Panc1 (cell line): ENCODE measurements around the gene HDAC11. TPM values are rescaled to one million over a fixed set of nuclear protein-coding genes. Genes with fewer than 3 reads are reported as not detected.
A peak's percentile ranks its signal among the peaks of the same experiment; 100 is the strongest.

ENCODE experiments used
- ATAC-seq: fragments of 200-7000 bp; cut with Tn5 transposase; 2 replicates; pipeline ENCODE4 v1.9.1; 2020; ENCODE audit warnings: mild to moderate bottlenecking, moderate library complexity
- BruUV-seq: library from RNA; stranded (reverse); fragments of 400-500 nt; replicated peaks from 2 replicates; lab custom pipeline; 2021; lab: Mats Ljungman, UMichigan
- CTCF ChIA-PET: fragments of 300-600 bp; sonication (Branson Sonifier 250); formaldehyde crosslinking; loops from one replicate; lab custom pipeline; 2022; ENCODE audit warnings: antibody characterized with exemption; lab: Charles Lee
- POLR2A ChIA-PET: fragments of 300-600 bp; sonication (Branson Sonifier 250); formaldehyde crosslinking; loops from one replicate; lab custom pipeline; 2022; ENCODE audit warnings: antibody characterized with exemption; lab: Charles Lee
- DNase-seq: peaks from one replicate; pipeline ENCODE4 v3.0.0-alpha.2; 2010; ENCODE audit warnings: low read depth, low spot score
- H3K27ac ChIP-seq: 2 replicates; pipeline ENCODE4 v1.5.1; 2011; ENCODE audit warnings: mild to moderate bottlenecking, low read length, inconsistent platforms
- H3K27me3 ChIP-seq: fragments of 200-500 bp; sonication (Bioruptor generic); 2 replicates; pipeline ENCODE4 v1.6.0; 2014; ENCODE audit warnings: low read length, inconsistent platforms; ENCODE audit not compliant: control insufficient read depth, insufficient read depth
- H3K36me3 ChIP-seq: fragments of 200-500 bp; sonication (Bioruptor generic); 2 replicates; pipeline ENCODE4 v1.5.1; 2014; ENCODE audit warnings: inconsistent platforms, mild to moderate bottlenecking, low read length, moderate library complexity; ENCODE audit not compliant: control insufficient read depth, insufficient read depth
- H3K4me1 ChIP-seq: 2 replicates; pipeline ENCODE4 v1.5.1; 2011; ENCODE audit warnings: inconsistent platforms, mild to moderate bottlenecking, low read length, moderate library complexity; ENCODE audit not compliant: control insufficient read depth, insufficient read depth
- H3K4me3 ChIP-seq, 2 experiments: 2 replicates each; pipeline ENCODE4 v1.5.1; 2011 to 2012; ENCODE audit warnings: low read depth in 2 of 2, low read length in 2 of 2, mild to moderate bottlenecking in 2 of 2, inconsistent platforms in 1 of 2, moderate library complexity in 1 of 2
- H3K9me3 ChIP-seq: fragments of 200-500 bp; sonication (Bioruptor generic); 2 replicates; pipeline ENCODE4 v1.5.1; 2014; ENCODE audit warnings: low read depth, mild to moderate bottlenecking, inconsistent platforms, low read length, moderate library complexity; ENCODE audit not compliant: control insufficient read depth, insufficient read depth
- POLR2AphosphoS5 ChIP-seq: IDR thresholded peaks from 2 replicates; pipeline ENCODE4 v1.6.1; 2012; ENCODE audit warnings: mild to moderate bottlenecking, low read depth, low read length, moderate library complexity
- SIN3A ChIP-seq: IDR thresholded peaks from 2 replicates; pipeline ENCODE4 v1.6.1; 2012; ENCODE audit warnings: low read depth, mild to moderate bottlenecking, low read length, moderate library complexity, borderline replicate concordance; ENCODE audit not compliant: insufficient read depth
- TCF7L2 ChIP-seq: IDR thresholded peaks from 2 replicates; pipeline ENCODE4 v1.6.1; 2011; ENCODE audit warnings: mild to moderate bottlenecking, low read depth, low read length, inconsistent platforms
- in situ Hi-C: cut with HindIII; loops from 2 replicates; pipeline ENCODE4 v1.10.0; 2016; ENCODE audit warnings: low sequenced_read_pairs, low pct_unique_long_range_greater_than_20kb
- intact Hi-C: fragments of 100-400 bp; cut with micrococcal nuclease; formaldehyde crosslinking; loops from one replicate; pipeline ENCODE4 v1.10.0; 2022; ENCODE audit not compliant: unreplicated experiment
- total RNA-seq: library from RNA; stranded (reverse); gene quantifications from one replicate; pipeline ENCODE4 v1.2.1, GENCODE V29; 2021; ENCODE audit not compliant: unreplicated experiment
- TF ChIP-seq, protein P1 (sequence below): fragments of 450-650 bp; IDR thresholded peaks from 2 replicates; pipeline ENCODE4 v1.5.1; 2017; ENCODE audit warnings: mild to moderate bottlenecking
- TF ChIP-seq, protein P2 (sequence below), 2 experiments: IDR thresholded peaks; 2 replicates each; pipeline ENCODE4 v1.6.1; 2011 to 2012; ENCODE audit warnings: low read depth in 2 of 2, control low read depth in 1 of 2, low read length in 1 of 2, mild to moderate bottlenecking in 1 of 2, moderate library complexity in 1 of 2; ENCODE audit not compliant: insufficient read depth in 1 of 2

HDAC11 gene
- total RNA-seq, 1 experiment from 2014 or later, result 10.6 TPM

DNA sequence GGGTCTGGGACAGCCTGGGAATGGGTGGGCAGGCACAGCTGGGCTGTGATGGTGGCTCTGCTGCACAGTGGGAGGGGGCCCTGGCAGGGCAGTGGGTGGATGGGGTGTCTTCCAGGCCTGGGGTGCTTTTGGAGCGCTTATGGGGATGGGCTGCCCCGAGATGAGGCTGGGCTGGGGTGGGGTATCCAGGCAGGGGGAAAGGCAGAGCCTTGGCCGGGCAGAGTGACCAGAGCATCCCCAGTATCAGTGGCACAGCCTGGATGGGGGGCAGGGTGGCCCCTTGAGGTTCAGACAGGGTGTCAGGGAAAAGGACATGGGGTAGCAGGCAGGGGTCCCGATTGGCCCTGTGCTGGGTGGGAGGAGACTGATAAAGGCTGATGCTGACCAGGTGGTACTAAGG lies 26.6 kb downstream of the HDAC11 start:
- POLR2A ChIA-PET, result interaction anchor here (0.6 kb wide), 1 partner anchor 22 kb away, joined by 12 read pairs; no protein-coding TSS in a partner anchor
- no TSS peak for BruUV-seq
- Histone ChIP-seq H3K27me3 (no peaks in the 10 kb centered on the region), H3K36me3 (no peaks in the 10 kb centered on the region), H3K4me3 (no peak overlapping the region), H3K27ac (no peak overlapping the region), H3K9me3 (no peaks in the 10 kb centered on the region), H3K4me1 (peaks cover 9% of the 10 kb centered on the region)
- CTCF ChIA-PET, result no interaction called here
- intact Hi-C loops (no loop called here), in situ Hi-C loops (no loop called here)
- DNase-seq, result no peak
- no peak for ATAC-seq
- TF ChIP-seq, protein P1, sequence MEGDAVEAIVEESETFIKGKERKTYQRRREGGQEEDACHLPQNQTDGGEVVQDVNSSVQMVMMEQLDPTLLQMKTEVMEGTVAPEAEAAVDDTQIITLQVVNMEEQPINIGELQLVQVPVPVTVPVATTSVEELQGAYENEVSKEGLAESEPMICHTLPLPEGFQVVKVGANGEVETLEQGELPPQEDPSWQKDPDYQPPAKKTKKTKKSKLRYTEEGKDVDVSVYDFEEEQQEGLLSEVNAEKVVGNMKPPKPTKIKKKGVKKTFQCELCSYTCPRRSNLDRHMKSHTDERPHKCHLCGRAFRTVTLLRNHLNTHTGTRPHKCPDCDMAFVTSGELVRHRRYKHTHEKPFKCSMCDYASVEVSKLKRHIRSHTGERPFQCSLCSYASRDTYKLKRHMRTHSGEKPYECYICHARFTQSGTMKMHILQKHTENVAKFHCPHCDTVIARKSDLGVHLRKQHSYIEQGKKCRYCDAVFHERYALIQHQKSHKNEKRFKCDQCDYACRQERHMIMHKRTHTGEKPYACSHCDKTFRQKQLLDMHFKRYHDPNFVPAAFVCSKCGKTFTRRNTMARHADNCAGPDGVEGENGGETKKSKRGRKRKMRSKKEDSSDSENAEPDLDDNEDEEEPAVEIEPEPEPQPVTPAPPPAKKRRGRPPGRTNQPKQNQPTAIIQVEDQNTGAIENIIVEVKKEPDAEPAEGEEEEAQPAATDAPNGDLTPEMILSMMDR, result no peak
- TF ChIP-seq POLR2AphosphoS5 (no peak), TCF7L2 (no peak), SIN3A (no peak)
- TF ChIP-seq, protein P2, sequence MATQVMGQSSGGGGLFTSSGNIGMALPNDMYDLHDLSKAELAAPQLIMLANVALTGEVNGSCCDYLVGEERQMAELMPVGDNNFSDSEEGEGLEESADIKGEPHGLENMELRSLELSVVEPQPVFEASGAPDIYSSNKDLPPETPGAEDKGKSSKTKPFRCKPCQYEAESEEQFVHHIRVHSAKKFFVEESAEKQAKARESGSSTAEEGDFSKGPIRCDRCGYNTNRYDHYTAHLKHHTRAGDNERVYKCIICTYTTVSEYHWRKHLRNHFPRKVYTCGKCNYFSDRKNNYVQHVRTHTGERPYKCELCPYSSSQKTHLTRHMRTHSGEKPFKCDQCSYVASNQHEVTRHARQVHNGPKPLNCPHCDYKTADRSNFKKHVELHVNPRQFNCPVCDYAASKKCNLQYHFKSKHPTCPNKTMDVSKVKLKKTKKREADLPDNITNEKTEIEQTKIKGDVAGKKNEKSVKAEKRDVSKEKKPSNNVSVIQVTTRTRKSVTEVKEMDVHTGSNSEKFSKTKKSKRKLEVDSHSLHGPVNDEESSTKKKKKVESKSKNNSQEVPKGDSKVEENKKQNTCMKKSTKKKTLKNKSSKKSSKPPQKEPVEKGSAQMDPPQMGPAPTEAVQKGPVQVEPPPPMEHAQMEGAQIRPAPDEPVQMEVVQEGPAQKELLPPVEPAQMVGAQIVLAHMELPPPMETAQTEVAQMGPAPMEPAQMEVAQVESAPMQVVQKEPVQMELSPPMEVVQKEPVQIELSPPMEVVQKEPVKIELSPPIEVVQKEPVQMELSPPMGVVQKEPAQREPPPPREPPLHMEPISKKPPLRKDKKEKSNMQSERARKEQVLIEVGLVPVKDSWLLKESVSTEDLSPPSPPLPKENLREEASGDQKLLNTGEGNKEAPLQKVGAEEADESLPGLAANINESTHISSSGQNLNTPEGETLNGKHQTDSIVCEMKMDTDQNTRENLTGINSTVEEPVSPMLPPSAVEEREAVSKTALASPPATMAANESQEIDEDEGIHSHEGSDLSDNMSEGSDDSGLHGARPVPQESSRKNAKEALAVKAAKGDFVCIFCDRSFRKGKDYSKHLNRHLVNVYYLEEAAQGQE (IDR thresholded peaks at IDR 0.05; ENCODE audit: insufficient read depth in 1 of 2, low read depth in 2 of 2, low read length in 1 of 2), result no peak

DNA sequence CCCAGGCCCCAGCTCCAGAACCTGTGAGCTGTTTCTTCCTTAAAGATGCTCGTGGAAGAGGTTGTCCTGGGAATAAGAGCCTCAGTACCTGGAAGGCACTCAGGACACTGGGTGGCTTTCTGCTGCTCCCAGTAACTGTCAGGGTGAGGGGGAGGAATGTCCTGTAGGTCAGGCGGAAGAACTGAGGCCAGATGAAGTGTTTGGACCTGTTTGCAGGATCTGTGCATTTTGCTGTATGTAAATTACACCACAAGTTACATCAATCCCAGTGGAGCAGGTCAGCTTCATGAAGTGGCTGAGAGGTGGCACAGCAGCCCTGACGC lies 27.1 kb downstream of the HDAC11 start:
- CTCF ChIA-PET, result no interaction called here

More for the DNA sequence above, 27.1 kb downstream of the HDAC11 start:
- TF ChIP-seq POLR2AphosphoS5, result no peak
- no peak for TF ChIP-seq TCF7L2
- TF ChIP-seq, protein P2 (IDR thresholded peaks at IDR 0.05; ENCODE audit: insufficient read depth in 1 of 2, low read depth in 2 of 2, low read length in 1 of 2), result no peak
- TF ChIP-seq, protein P1, result no peak
- TF ChIP-seq SIN3A, result no peak
- Histone ChIP-seq H3K36me3 (no peaks in the 10 kb centered on the region), H3K27me3 (no peaks in the 10 kb centered on the region), H3K4me1 (peaks cover 9% of the 10 kb centered on the region), H3K9me3 (no peaks in the 10 kb centered on the region), H3K4me3 (no peak overlapping the region), H3K27ac (no peak overlapping the region)
- BruUV-seq, result no TSS peak
- DNase-seq, result no peak
- ATAC-seq, result peak; percentile 6; the same call in 1 of the 2 replicates
- intact Hi-C loops (no loop called here), in situ Hi-C loops (no loop called here)
- POLR2A ChIA-PET, result no interaction called here
